ENCODE measurements around the gene CCDC40. TPM values are rescaled to one million over a fixed set of nuclear protein-coding genes. Genes with fewer than 3 reads are reported as not detected.

Gene CCDC40
- total and polyA plus RNA-seq, 2 of the 13 experiments (the other 11 are each of a cell fraction or from before 2014, with no cell fraction given) = 4.1 to 5.5 TPM

DNA sequence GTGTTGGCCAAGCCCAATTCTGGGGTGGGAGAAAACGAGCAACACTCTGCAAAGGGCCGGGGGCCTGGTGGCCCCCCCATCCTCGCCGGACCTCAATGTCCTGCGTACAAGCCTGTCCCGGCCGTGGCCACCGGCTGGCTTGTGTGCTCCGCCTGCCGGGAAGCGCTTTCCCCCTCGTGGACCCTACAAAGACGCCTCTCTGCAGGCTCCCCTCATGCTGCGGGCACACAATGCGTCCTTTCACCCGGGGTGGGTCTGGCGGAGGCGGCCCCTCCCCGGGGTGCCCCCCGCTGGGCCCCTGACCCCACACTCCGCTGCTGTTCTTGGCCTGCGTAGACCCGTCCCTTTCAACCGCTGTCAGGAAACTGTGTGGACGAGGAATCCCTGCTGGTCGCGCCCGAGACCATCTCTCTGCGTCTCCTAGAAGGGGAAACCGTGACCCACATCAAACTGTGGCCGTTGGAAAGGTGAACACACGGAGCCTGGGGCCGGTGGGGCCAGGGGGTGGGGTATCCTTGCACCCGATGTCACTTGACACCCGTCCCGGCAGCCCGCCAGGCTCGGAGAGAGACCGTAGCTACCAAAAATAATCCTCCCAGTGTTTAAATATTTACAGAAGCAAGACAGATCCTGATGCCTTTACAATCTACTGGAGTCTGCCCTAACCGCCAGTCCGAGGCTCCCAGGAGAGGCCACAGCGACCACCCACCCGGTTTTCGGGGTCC is 44.4 kb upstream of the CCDC40 start (continued):
- TF ChIP-seq, protein P1, sequence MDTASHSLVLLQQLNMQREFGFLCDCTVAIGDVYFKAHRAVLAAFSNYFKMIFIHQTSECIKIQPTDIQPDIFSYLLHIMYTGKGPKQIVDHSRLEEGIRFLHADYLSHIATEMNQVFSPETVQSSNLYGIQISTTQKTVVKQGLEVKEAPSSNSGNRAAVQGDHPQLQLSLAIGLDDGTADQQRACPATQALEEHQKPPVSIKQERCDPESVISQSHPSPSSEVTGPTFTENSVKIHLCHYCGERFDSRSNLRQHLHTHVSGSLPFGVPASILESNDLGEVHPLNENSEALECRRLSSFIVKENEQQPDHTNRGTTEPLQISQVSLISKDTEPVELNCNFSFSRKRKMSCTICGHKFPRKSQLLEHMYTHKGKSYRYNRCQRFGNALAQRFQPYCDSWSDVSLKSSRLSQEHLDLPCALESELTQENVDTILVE (CRISPR knock-in tag; IDR thresholded peaks at IDR 0.05) = peak; percentile 70
- TF ChIP-seq SP5 (CRISPR knock-in tag; IDR thresholded peaks at IDR 0.05; ENCODE audit: borderline replicate concordance, low read depth) (peak; percentile 85), PHF21A (CRISPR knock-in tag; IDR thresholded peaks at IDR 0.05) (peak; percentile 85), NFE2L1 (CRISPR knock-in tag; IDR thresholded peaks at IDR 0.05; ENCODE audit: borderline replicate concordance) (no peak), PITX1 (CRISPR knock-in tag; IDR thresholded peaks at IDR 0.05) (peak; percentile 79), ZFY (CRISPR knock-in tag; IDR thresholded peaks at IDR 0.05) (peak; percentile 22; the same call in 1 of the 2 replicates), SNRNP70 (IDR thresholded peaks at IDR 0.05; ENCODE audit: low read depth, low read length) (no peak), ONECUT2 (CRISPR knock-in tag; IDR thresholded peaks at IDR 0.05) (peak; percentile 15; the same call in 1 of the 2 replicates), ZNF296 (CRISPR knock-in tag; conservative IDR thresholded peaks at IDR 0.05) (no peak; the same call in 1 of the 2 replicates), POLR2AphosphoS5 (IDR thresholded peaks at IDR 0.05; ENCODE audit: low read depth, low read length) (peak; percentile 47), TOPORS (CRISPR knock-in tag; IDR thresholded peaks at IDR 0.05) (0 out of 2 replicates have a peak, but pooled peaks have one; percentile 21), NKX3-1 (CRISPR knock-in tag; IDR thresholded peaks at IDR 0.05) (peak; percentile 72), ZBTB7A (CRISPR knock-in tag; IDR thresholded peaks at IDR 0.05) (peak; percentile 77; the same call in 1 of the 2 replicates), ZNF121 (CRISPR knock-in tag; IDR thresholded peaks at IDR 0.05) (0 out of 2 replicates have a peak, but pooled peaks have one; percentile 61), HCFC1 (IDR thresholded peaks at IDR 0.05; ENCODE audit: low read depth, low read length) (no peak), ZNF24 (IDR thresholded peaks at IDR 0.05) (no peak; the same call in 1 of the 2 replicates), DR1 (CRISPR knock-in tag; IDR thresholded peaks at IDR 0.05) (peak; percentile 66; the same call in 1 of the 2 replicates)
- TF ChIP-seq, protein P2, sequence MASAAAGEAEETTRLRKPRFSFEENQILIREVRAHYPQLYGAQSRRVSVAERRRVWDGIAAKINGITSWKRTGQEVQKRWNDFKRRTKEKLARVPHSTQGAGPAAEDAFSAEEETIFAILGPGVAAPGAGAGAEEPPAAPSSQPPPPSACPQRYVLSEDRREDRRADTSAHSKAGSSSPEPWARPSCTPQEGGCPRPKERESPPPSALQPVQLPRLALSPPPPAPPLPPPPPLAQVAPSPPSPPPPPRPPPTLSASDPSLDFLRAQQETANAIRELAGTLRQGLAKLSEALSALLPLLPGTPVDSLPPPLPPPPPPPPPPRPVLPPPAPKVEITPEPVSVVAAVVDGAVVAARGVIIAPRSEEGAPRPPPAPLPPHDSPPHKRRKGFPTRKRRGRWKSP (CRISPR knock-in tag; IDR thresholded peaks at IDR 0.05) = peak; percentile 84; the same call in 1 of the 2 replicates
- TF ChIP-seq, protein P3, sequence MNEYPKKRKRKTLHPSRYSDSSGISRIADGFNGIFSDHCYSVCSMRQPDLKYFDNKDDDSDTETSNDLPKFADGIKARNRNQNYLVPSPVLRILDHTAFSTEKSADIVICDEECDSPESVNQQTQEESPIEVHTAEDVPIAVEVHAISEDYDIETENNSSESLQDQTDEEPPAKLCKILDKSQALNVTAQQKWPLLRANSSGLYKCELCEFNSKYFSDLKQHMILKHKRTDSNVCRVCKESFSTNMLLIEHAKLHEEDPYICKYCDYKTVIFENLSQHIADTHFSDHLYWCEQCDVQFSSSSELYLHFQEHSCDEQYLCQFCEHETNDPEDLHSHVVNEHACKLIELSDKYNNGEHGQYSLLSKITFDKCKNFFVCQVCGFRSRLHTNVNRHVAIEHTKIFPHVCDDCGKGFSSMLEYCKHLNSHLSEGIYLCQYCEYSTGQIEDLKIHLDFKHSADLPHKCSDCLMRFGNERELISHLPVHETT (CRISPR knock-in tag; conservative IDR thresholded peaks at IDR 0.05) = peak; percentile 23; the same call in 1 of the 2 replicates
- TF ChIP-seq, protein P4, sequence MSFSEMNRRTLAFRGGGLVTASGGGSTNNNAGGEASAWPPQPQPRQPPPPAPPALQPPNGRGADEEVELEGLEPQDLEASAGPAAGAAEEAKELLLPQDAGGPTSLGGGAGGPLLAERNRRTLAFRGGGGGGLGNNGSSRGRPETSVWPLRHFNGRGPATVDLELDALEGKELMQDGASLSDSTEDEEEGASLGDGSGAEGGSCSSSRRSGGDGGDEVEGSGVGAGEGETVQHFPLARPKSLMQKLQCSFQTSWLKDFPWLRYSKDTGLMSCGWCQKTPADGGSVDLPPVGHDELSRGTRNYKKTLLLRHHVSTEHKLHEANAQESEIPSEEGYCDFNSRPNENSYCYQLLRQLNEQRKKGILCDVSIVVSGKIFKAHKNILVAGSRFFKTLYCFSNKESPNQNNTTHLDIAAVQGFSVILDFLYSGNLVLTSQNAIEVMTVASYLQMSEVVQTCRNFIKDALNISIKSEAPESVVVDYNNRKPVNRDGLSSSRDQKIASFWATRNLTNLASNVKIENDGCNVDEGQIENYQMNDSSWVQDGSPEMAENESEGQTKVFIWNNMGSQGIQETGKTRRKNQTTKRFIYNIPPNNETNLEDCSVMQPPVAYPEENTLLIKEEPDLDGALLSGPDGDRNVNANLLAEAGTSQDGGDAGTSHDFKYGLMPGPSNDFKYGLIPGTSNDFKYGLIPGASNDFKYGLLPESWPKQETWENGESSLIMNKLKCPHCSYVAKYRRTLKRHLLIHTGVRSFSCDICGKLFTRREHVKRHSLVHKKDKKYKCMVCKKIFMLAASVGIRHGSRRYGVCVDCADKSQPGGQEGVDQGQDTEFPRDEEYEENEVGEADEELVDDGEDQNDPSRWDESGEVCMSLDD (CRISPR knock-in tag; IDR thresholded peaks at IDR 0.05; ENCODE audit: borderline replicate concordance) = peak; percentile 5; the same call in 1 of the 2 replicates
- TF ChIP-seq, protein P5, sequence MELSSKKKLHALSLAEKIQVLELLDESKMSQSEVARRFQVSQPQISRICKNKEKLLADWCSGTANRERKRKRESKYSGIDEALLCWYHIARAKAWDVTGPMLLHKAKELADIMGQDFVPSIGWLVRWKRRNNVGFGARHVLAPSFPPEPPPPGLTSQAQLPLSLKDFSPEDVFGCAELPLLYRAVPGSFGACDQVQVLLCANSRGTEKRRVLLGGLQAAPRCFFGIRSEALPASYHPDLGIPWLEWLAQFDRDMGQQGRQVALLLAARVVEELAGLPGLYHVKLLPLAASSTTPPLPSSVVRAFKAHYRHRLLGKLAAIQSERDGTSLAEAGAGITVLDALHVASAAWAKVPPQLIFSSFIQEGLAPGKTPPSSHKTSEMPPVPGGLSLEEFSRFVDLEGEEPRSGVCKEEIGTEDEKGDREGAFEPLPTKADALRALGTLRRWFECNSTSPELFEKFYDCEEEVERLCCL (CRISPR knock-in tag; IDR thresholded peaks at IDR 0.05; ENCODE audit: borderline replicate concordance) = 0 out of 2 replicates have a peak, but pooled peaks have one; percentile 40
- TF ChIP-seq, protein P6, sequence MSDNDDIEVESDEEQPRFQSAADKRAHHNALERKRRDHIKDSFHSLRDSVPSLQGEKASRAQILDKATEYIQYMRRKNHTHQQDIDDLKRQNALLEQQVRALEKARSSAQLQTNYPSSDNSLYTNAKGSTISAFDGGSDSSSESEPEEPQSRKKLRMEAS (IDR thresholded peaks at IDR 0.05) = no peak
